ENCODE measurements around the gene SHISA6.

GRCh38 chr17:11349106-11349505, 108.1 kb downstream of the SHISA6 start:
- TF ChIP-seq POLR2A (IDR thresholded peaks at IDR 0.05) (no peak), CTCF (IDR thresholded peaks at IDR 0.05) (no peak)
